Inferior parietal cortex (tissue), 1 donor: ENCODE measurements around the gene FAM124A.

Experiments
- DNase-seq: peaks from one replicate; pipeline ENCODE4 v3.0.0-alpha.2; 2016; ENCODE audit errors: extremely low spot score

Gene FAM124A

GRCh38 chr13:51305271-51305967 lies 83.2 kb downstream of the FAM124A start:
- DNase-seq = no peak

- DNase-seq = no peak
These were observed 86.6 kb downstream of the FAM124A start for GRCh38 chr13:51308781-51309180.

GRCh38 chr13:51311231-51311630 lies 89.0 kb downstream of the FAM124A start:
- no peak for DNase-seq

GRCh38 chr13:51311957-51312520 lies 89.8 kb downstream of the FAM124A start:
- DNase-seq = no peak

GRCh38 chr13:51313619-51314018 lies 91.4 kb downstream of the FAM124A start:
- no peak for DNase-seq

GRCh38 chr13:51317262-51317661 lies 95.1 kb downstream of the FAM124A start:
- no peak for DNase-seq

GRCh38 chr13:51318015-51318414 lies 95.8 kb downstream of the FAM124A start:
- no peak for DNase-seq

- DNase-seq = no peak
These were observed 96.7 kb downstream of the FAM124A start for GRCh38 chr13:51318876-51319275.

- DNase-seq = no peak
These were observed 99.6 kb downstream of the FAM124A start for GRCh38 chr13:51321836-51322235.

- DNase-seq = no peak
These were observed 100.6 kb downstream of the FAM124A start for GRCh38 chr13:51322826-51323225.

- DNase-seq = no peak
These were observed 101.8 kb downstream of the FAM124A start for GRCh38 chr13:51323824-51324511.

GRCh38 chr13:51324714-51325420 lies 102.7 kb downstream of the FAM124A start:
- peak; percentile 51 for DNase-seq

- peak; percentile 51 for DNase-seq
These were observed 103.6 kb downstream of the FAM124A start for GRCh38 chr13:51325837-51326236.

GRCh38 chr13:51326777-51327176 lies 104.6 kb downstream of the FAM124A start:
- DNase-seq = no peak

- no peak for DNase-seq
These were observed 105.8 kb downstream of the FAM124A start for GRCh38 chr13:51327961-51328360.

GRCh38 chr13:51328488-51328887 lies 106.3 kb downstream of the FAM124A start:
- no peak for DNase-seq

- no peak for DNase-seq
These were observed 107.4 kb downstream of the FAM124A start for GRCh38 chr13:51329606-51330005.

- DNase-seq = peak; percentile 39
These were observed 108.6 kb downstream of the FAM124A start for GRCh38 chr13:51330791-51331190.

GRCh38 chr13:51331354-51331861 lies 109.2 kb downstream of the FAM124A start:
- DNase-seq = no peak

- no peak for DNase-seq
These were observed 110.6 kb downstream of the FAM124A start for GRCh38 chr13:51332566-51333361.

- DNase-seq = no peak
These were observed 111.2 kb downstream of the FAM124A start for GRCh38 chr13:51333421-51333820.
